ENCODE results near the gene P2RY4. TPM values are rescaled to one million over a fixed set of nuclear protein-coding genes. Genes with fewer than 3 reads are reported as not detected.

Gene P2RY4
- total RNA-seq, 1 donor = not detected

GRCh38 chrX:70257423-70258288, 2.3 kb downstream of the P2RY4 start:
- TF ChIP-seq CTCF (IDR thresholded peaks at IDR 0.05; ENCODE audit: insufficient read depth, low read depth, low read length) = no peak
- DNase-seq (ENCODE audit: low read depth) = no peak
- no peak overlapping the region for H3K4me3 ChIP-seq (ENCODE audit: low read depth, low read length)

GRCh38 chrX:70255452-70255851, 4.6 kb downstream of the P2RY4 start:
- DNase-seq (ENCODE audit: low read depth) = peak; percentile 28
- no peak for TF ChIP-seq CTCF (IDR thresholded peaks at IDR 0.05; ENCODE audit: insufficient read depth, low read depth, low read length)
- no peak overlapping the region for H3K4me3 ChIP-seq (ENCODE audit: low read depth, low read length)

GRCh38 chrX:70254909-70255308, 5.1 kb downstream of the P2RY4 start:
- DNase-seq (ENCODE audit: low read depth) = no peak
- no peak for TF ChIP-seq CTCF (IDR thresholded peaks at IDR 0.05; ENCODE audit: insufficient read depth, low read depth, low read length)
- no peak overlapping the region for H3K4me3 ChIP-seq (ENCODE audit: low read depth, low read length)

- no peak overlapping the region for H3K4me3 ChIP-seq (ENCODE audit: low read depth, low read length)
- no peak for TF ChIP-seq CTCF (IDR thresholded peaks at IDR 0.05; ENCODE audit: insufficient read depth, low read depth, low read length)
- DNase-seq (ENCODE audit: low read depth) = no peak
Measured at GRCh38 chrX:70254063-70254400, 6.0 kb downstream of the P2RY4 start.

- DNase-seq (ENCODE audit: low read depth) = no peak
- TF ChIP-seq CTCF (IDR thresholded peaks at IDR 0.05; ENCODE audit: insufficient read depth, low read depth, low read length) = no peak
- H3K4me3 ChIP-seq (ENCODE audit: low read depth, low read length) = no peak overlapping the region
Measured at GRCh38 chrX:70253377-70254062, 6.5 kb downstream of the P2RY4 start.

- H3K4me3 ChIP-seq (ENCODE audit: low read depth, low read length) = no peak overlapping the region
Measured at GRCh38 chrX:70252491-70252890, 7.5 kb downstream of the P2RY4 start.

More at GRCh38 chrX:70252491-70252890, 7.5 kb downstream of the P2RY4 start:
- no peak for DNase-seq (ENCODE audit: low read depth)
- TF ChIP-seq CTCF (IDR thresholded peaks at IDR 0.05; ENCODE audit: insufficient read depth, low read depth, low read length) = no peak

Data from fibroblast of villous mesenchyme (primary cell).